ENCODE measurements around the gene MYO18A.
"Not testable (repeated sequence)": the region's sequence is repeated elsewhere in the genome, so short reads cannot be mapped to it uniquely, and the experiment has no call there.

MYO18A gene

GRCh38 chr17:29180034-29180787, at the start of gene MYO18A:
TSS of gene MYO18A (minus strand) at chr17:29180398. CDS start at chr17:29166940, 13,458 bp downstream.
- DNase-seq, result peak; percentile 90

GRCh38 chr17:29225396-29225795, 45.2 kb upstream of the MYO18A start:
- no peak for DNase-seq

GRCh38 chr17:29221338-29221737, 41.1 kb upstream of the MYO18A start:
- not testable (repeated sequence) for DNase-seq

GRCh38 chr17:29219378-29220047, 39.3 kb upstream of the MYO18A start:
- DNase-seq, result peak; percentile 87

GRCh38 chr17:29216856-29217255, 36.7 kb upstream of the MYO18A start:
- DNase-seq, result no peak

- DNase-seq, result no peak
Observed at GRCh38 chr17:29216181-29216580, 36.0 kb upstream of the MYO18A start.

- DNase-seq, result no peak
Observed at GRCh38 chr17:29215717-29216116, 35.5 kb upstream of the MYO18A start.

GRCh38 chr17:29215174-29215573, 35.0 kb upstream of the MYO18A start:
- DNase-seq, result no peak

GRCh38 chr17:29214215-29215146, 34.3 kb upstream of the MYO18A start:
- DNase-seq, result no peak

GRCh38 chr17:29212681-29213121, 32.5 kb upstream of the MYO18A start:
- DNase-seq, result no peak

GRCh38 chr17:29212094-29212631, 32.0 kb upstream of the MYO18A start:
- DNase-seq, result no peak

GRCh38 chr17:29210879-29211278, 30.7 kb upstream of the MYO18A start:
- no peak for DNase-seq

GRCh38 chr17:29209073-29209472, 28.9 kb upstream of the MYO18A start:
- no peak for DNase-seq

GRCh38 chr17:29207975-29208374, 27.8 kb upstream of the MYO18A start:
- DNase-seq, result no peak

- no peak for DNase-seq
Observed at GRCh38 chr17:29205047-29205446, 24.8 kb upstream of the MYO18A start.

GRCh38 chr17:29204068-29204804, 24.0 kb upstream of the MYO18A start:
- not testable (repeated sequence) for DNase-seq

- DNase-seq, result no peak
Observed at GRCh38 chr17:29197516-29198272, 17.5 kb upstream of the MYO18A start.

- no peak for DNase-seq
Observed at GRCh38 chr17:29196769-29197515, 16.7 kb upstream of the MYO18A start.

GRCh38 chr17:29195465-29196081, 15.4 kb upstream of the MYO18A start:
- DNase-seq, result peak; percentile 13

- no peak for DNase-seq
Observed at GRCh38 chr17:29194669-29195068, 14.5 kb upstream of the MYO18A start.
